Right lobe of liver (tissue), 4 donors: ENCODE results near the gene NUAK1.

Experiments
- CTCF ChIP-seq, 4 donors: fragments of 200-600 bp in 3 of 4; fragments of 450-650 bp in 1 of 4; IDR thresholded peaks; one replicate each; pipeline versions ENCODE4 v1.5.1 to v1.8.0; 2016 to 2022; ENCODE audit warnings: antibody characterized with exemption in 4 of 4, mild to moderate bottlenecking in 2 of 4
- POLR2A ChIP-seq: fragments of 450-650 bp; IDR thresholded peaks from one replicate; pipeline ENCODE4 v1.6.1; 2017; ENCODE audit warnings: antibody characterized with exemption, mild to moderate bottlenecking
- donor health status: DM: no; HTN: no; CAD: no.
- donor health status: DM: no; HTN: no; CAD: no.
- donor health status: DM: no; HTN: yes; CAD: no.

- TF ChIP-seq CTCF (IDR thresholded peaks at IDR 0.05): no peak
- TF ChIP-seq POLR2A: no peak
These were observed 4.0 kb upstream of the NUAK1 start for GRCh38 chr12:106142591-106143261.
